Ureter (tissue), 1 donor: ENCODE measurements around the gene GPR63. TPM values are rescaled to one million over a fixed set of nuclear protein-coding genes. Genes with fewer than 3 reads are reported as not detected.
"Not testable (repeated sequence)": the region's sequence is repeated elsewhere in the genome, so short reads cannot be mapped to it uniquely, and the experiment has no call there.

ENCODE experiments used
- DNase-seq: peaks from one replicate; pipeline ENCODE4 v3.0.0-alpha.2; 2020; ENCODE audit warnings: low spot score
- total RNA-seq: library from RNA; stranded (reverse); gene quantifications from one replicate; pipeline ENCODE4 v1.2.4, GENCODE V29; 2023
- donor health status: DM: yes; HTN: yes; CAD: no.

The GPR63 gene
- total RNA-seq = 1.4 TPM

- peak; percentile 64 for DNase-seq
Observed at GRCh38 chr6:96837081-96837971, at the start of gene GPR63. Gene GPR63, minus strand, starts transcription at chr6:96837477. Its CDS starts 37,746 bp downstream, at chr6:96799731.

GRCh38 chr6:96886519-96886918, 49.2 kb upstream of the GPR63 start:
- no peak for DNase-seq

GRCh38 chr6:96885187-96885631, 47.9 kb upstream of the GPR63 start:
- not testable (repeated sequence) for DNase-seq

GRCh38 chr6:96878143-96878542, 40.9 kb upstream of the GPR63 start:
- DNase-seq = no peak

- no peak for DNase-seq
Observed at GRCh38 chr6:96876886-96877545, 39.7 kb upstream of the GPR63 start.

GRCh38 chr6:96872976-96873375, 35.7 kb upstream of the GPR63 start:
- no peak for DNase-seq

- no peak for DNase-seq
Observed at GRCh38 chr6:96865055-96865405, 27.8 kb upstream of the GPR63 start.

GRCh38 chr6:96864216-96865054, 27.2 kb upstream of the GPR63 start:
- DNase-seq = no peak

GRCh38 chr6:96862560-96862959, 25.3 kb upstream of the GPR63 start:
- no peak for DNase-seq

- no peak for DNase-seq
Observed at GRCh38 chr6:96861588-96861987, 24.3 kb upstream of the GPR63 start.

GRCh38 chr6:96856856-96857255, 19.6 kb upstream of the GPR63 start:
- DNase-seq = no peak

- no peak for DNase-seq
Observed at GRCh38 chr6:96853083-96853482, 15.8 kb upstream of the GPR63 start.

GRCh38 chr6:96852605-96853004, 15.3 kb upstream of the GPR63 start:
- DNase-seq = no peak

- DNase-seq = no peak
Observed at GRCh38 chr6:96851858-96852257, 14.6 kb upstream of the GPR63 start.

- DNase-seq = no peak
Observed at GRCh38 chr6:96849615-96850014, 12.3 kb upstream of the GPR63 start.

- no peak for DNase-seq
Observed at GRCh38 chr6:96844530-96844929, 7.3 kb upstream of the GPR63 start.

- DNase-seq = no peak
Observed at GRCh38 chr6:96841345-96841744, 4.1 kb upstream of the GPR63 start.

- DNase-seq = no peak
Observed at GRCh38 chr6:96836631-96837080, 621 bp downstream of the GPR63 start.

- DNase-seq = no peak
Observed at GRCh38 chr6:96834070-96834469, 3.2 kb downstream of the GPR63 start.

GRCh38 chr6:96832780-96833179, 4.5 kb downstream of the GPR63 start:
- DNase-seq = no peak

- no peak for DNase-seq
Observed at GRCh38 chr6:96826865-96827264, 10.4 kb downstream of the GPR63 start.

GRCh38 chr6:96823743-96824142, 13.5 kb downstream of the GPR63 start:
- DNase-seq = no peak
